Activated CD4-positive, alpha-beta T cell treated with anti-CD3 and anti-CD28 coated beads for 1 hour (primary cell): ENCODE measurements around the gene SLC17A9.

Experiments
- DNase-seq: peaks from one replicate; pipeline ENCODE4 v3.0.0-alpha.2; 2020

SLC17A9 gene

GRCh38 chr20:62969939-62970306 is 17.4 kb downstream of the SLC17A9 start:
- no peak for DNase-seq

DNA sequence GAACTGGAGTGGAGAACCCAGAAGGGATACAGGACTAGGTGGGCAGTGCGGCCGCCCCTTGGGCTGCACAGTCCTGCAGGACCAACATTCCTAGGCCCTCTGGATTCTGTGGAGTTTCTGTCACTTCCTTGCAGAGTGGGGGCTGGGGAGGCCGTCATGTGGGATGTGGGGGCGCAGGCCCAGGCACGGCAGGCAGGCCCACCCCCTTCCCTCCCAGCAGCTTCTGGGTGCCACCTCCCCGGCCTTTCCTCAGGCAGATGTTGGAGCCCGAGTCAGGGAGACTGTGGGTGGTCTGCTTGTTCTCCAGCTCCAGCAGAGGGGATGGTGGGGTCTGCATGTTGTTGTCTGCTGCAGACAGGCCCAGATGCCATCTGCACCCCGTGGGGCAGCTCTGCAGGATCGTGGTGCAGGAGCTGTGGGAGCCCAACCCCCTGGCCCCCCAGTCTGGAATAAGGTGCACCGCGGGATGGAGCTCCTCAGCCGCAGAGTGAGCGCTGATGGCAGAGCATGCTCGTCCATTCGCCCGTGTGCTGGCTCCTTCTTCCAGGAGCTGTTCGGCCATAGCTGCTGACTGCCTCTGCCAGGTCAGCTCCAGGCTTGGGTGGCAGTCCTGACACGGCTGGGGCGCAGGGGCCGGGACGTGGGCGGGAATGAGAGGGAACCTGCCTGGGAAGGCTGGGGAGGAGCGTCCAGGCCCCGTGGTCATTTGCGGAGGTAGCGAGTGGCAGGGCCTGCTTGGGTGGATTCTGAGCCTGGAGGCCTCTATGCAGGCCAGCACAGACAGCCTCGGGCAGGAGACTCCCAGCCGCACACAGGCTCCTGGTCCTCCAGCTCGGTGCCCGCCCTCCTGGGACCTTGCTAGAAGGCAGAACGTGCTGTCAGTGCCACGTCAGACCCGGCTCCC is 18.1 kb downstream of the SLC17A9 start:
- DNase-seq: no peak

- no peak for DNase-seq
Measured at GRCh38 chr20:62971211-62971949, 18.9 kb downstream of the SLC17A9 start.

GRCh38 chr20:62971950-62972844 is 19.7 kb downstream of the SLC17A9 start:
- peak; percentile 76 for DNase-seq

DNA sequence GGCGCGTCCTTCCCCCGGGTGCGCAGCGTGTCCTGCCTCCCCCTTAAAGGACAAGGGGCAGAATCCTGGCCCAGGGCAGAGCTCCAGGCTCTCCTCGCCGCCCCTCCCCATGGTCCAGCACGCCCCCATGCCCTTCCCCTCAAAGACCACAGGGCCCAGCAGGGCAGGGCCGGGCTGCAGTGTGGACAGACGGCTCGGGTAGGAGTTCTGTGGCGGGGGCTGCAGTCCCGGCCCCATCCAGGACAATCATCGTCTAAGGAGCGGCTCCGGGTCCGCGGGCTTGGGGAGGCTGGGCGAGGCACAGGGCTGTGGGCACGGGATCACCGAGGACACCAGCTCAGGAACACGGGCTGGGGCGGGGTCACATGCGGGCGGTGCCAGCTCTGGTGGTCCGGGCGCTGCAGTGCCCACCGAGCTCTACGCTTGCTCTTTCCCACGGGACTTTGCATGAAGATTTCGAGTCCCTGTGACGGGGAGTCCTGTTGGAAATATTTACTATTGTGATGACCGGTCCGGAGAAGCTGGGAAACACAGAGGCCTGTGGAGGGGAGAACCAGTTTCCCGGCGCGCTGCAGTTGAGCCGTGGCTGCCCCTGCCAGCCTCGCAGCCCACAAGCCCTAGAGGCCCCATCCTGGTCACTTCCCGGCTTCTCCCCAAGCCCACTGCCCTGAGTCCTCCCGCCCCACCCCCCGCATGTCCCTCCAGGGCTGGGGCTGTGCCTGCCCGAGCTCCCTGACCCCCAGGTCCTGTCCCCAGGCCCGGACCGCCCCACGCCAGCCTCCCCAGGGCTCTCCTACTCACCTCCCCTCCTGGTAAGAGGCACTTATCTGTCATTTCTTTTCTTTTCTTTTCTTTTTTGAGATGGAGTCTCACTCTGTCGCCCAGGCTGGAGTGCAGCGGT is 20.6 kb downstream of the SLC17A9 start:
- no peak for DNase-seq

DNA sequence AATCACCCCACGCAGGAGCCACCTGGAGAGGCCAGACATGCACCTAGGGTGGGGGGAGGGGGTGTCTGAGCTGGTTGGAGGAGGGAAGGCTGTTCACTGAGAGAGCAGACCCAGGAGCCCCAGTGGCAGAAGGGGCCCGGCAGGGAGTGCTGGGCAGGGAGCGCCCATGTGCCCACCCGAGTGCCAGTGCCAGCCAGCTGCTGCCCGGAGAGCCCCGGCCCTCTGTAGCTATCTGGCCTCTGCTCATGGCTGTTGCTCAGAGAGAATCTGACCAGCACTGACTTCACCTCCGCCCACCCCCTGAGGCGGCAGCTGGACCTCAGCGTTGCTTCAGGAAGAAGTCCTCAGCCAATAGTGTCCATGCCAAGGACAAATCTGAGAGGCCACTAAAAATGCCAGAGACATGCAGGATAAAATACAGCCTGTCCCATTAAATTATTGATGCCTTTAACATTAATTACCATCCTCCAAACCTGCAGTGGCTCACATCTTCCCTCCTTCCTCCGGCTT is 22.8 kb downstream of the SLC17A9 start:
- no peak for DNase-seq

DNA sequence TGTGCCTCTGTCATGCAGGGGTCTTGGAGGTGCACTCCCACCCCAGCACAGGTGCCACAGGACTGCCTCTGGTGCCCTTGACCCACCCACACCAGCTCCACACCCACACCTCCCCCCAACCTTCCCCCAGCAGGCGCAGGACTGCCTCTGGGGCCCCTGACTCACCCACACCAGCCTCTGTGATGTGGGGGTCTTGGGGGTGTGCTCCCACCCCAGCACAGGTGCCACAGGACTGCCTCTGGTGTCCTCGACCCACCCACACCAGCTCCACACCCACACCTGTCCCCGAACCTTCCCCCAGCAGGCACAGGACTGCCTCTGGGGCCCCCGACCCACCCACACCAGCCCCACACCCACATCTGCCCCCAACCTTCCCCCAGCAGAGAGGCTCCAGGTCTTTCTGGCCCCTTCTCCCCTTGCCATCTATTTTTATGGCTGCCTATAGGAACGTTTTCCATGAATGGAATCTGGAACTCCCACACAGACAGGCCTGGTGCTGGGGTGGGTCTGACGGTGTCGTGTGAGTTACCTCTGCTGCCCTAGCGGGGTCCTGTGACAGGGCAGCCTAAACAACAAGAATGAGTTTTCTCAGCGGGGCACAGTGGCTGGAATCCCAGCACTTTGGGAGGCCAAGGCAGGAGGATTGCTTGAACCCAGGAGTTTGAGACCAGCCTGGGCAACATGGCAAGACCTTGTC is 23.5 kb downstream of the SLC17A9 start:
- no peak for DNase-seq

DNA sequence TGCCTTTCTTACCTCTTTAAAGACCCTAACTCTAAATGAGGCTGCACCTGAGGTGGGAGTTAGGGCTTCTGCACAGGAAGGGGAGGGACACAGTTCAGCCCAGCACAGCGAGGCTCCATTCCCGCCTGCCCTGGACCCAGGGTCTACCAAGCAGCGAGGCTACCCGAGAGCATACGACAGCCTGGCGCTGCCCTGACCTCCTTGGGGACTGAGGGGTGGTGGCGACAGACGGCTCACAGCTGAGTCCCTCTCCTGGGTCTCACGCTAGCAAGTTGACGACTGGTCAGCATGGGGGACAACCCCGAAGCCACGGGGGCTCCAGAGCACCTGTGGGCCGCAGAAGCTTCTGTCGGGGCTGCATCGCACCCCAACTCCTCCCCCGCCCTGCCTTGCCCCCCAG is 24.4 kb downstream of the SLC17A9 start:
- DNase-seq: no peak

DNA sequence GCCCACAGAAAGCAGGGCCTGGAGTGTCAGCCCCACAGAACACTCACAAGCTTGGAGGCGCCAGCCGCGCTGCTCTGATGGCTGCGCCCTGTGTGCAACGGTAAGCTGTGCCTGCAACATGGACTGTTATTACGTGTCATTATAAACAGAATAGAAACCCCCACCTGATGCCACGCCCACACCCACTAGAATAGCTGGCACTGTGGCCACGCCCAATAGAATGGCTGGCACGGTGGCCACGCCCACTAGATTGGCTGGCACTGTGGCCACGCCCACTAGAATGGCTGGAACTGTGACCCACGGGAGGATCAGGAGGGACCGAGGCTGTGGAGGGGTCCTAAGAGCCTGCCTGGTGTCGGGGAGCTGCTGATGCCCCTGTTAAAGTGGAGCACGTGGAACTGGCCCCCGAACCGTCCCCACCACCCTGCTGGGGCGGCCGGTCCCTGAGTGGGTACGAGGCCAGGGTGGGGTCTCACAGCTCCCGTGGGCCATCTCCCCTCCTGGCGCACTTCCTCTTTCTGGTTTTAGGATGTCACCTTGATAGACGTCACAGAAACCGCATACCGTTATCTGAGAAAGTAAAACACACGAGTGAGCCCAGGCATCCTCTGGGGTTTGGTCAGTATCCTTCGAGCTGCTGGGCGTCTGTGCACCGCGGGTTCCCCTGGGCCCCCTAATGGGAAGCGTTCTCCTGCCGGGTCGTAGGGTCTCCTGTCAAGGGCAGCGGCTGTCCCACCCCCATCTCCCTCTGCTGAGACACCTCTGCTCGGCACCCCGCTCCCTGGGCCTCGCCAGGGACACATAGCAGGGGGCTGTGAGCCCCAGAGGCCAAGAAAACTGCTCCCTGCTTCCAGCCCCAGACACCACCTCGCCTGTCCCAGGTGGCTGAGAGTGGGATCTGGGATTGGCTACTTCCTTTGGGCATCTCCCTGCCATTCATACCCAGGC is 25.4 kb downstream of the SLC17A9 start:
- DNase-seq: peak; percentile 71

DNA sequence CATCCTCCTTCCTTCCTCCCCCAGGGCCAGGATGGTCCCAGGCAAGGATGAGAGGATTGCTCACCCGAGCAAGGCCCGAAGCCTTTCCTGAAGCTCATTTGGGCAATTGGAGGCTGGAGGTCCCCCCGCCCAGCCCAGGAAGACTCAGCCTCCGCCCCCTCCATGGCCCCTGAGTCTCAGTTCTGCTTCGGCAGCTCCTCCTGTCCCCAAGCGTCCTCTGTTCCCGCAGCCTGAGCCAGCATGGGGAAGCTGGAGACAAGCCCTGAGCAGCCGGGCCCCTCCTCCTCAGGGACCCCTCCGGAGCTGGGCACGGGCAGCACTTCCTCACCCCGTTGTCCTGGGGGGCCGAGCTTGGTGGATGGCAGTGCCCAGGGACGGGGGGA is 26.0 kb downstream of the SLC17A9 start:
- no peak for DNase-seq

DNA sequence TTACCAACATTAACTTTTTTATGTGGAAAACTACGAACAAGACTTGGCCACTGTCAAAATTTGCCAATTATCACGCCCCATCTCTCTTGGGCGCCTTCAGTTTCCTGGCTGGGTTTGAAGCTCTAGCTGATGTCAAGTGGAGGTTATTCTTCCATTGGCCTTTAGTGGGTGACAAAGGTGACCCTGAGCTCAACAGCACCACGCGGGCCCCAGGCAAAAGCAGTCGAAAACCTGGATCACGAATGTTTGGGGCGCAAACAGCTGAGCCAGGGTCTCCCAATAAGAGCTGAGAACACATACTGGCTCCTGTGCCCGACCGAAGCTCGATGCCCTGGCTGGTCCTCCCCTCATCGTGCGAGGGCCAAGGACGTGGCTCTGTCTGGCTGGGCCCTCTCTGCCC is 26.8 kb downstream of the SLC17A9 start:
- no peak for DNase-seq

DNA sequence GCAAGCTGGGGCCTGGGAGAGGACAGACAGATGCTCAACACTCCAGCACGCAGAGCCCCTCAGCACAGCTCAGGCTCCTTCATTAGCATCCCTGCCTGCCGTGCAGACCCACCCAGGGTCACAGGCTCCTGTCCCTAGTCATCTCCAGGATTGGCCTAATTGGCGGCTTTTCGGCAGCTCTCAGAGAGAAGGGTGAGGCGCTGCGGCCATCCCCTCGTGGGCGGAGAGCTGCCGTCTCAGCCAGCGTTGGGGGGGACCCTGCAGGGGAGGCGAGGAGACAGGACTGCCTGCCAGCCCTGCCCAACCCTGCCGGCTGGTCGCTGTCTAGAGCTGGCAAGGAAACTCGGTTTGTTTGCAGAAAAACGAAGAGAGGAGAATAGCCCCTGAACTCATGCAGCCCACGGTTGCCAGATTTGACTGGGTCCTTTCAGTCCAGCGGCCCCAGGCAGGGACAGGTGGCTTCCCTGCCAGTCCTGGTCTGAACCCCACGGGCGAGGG is 27.4 kb downstream of the SLC17A9 start:
- DNase-seq: no peak

DNA sequence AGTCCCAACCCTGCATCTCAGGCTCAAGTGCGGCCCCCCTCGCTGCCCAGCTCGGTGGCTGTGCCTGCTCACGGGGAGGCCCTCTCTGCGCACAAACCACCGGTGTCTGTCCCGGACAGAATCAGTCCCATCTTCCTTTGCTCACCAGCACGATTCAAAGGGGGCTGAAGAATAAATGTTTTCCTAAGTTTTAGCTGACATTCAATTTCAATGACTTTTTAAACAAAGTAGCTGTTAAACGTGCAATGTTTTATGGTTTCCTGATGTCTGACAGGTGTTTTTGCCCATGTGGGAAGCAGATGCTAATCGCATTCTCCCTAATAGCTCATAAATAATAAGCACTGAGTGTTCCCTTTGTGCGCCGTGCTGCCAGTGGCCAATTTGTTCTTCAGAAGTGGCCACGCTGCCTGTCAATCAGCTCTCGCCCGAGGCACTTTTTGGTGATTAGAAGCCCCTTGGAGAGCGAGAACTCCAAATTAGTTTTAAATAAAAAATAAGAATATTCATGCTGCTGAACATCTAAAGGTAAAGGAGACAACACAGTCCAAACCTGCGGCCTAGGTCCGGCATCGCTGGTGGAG is 28.0 kb downstream of the SLC17A9 start:
- no peak for DNase-seq

GRCh38 chr20:62980970-62981369 is 28.5 kb downstream of the SLC17A9 start:
- DNase-seq: peak; percentile 27

GRCh38 chr20:62982124-62983075 is 29.9 kb downstream of the SLC17A9 start:
- no peak for DNase-seq

DNA sequence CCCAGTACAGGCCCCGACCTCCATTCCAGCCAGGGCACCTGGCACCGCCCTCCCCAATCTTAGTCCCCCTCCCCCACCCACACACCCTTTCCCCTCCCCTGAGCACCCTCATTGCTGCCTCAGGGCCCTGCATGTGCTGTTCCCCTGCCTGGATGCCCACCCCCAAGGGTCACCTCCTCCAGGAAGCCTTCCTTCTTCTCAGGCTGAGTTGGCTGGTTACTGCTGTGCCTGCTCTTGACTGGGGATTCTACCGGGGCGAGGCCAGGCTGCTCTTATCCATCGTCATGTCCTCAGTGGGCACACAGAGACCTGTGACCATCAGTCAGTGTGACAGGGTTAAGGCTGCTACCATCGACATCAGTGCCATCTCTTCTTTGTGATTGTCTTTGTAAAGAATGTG is 30.7 kb downstream of the SLC17A9 start:
- no peak for DNase-seq

GRCh38 chr20:62984666-62985443 is 32.3 kb downstream of the SLC17A9 start:
- no peak for DNase-seq

DNA sequence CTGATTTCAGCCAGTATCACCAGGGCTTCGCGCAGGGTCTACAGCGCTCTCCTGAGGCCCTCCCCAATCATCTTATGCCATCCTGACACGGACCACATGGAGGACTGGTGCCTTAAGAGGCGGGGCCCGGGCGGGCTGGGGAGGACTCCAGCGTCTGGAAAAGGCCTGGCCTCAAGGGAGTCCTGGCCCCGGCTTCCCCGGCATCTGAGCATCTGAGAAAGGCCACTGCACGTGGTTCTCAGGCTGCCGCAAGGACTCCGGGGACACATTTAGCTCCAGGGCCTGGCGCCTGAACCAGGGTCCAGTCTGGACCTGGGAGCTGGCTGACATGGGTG is 32.9 kb downstream of the SLC17A9 start:
- DNase-seq: no peak
